H9 (cell line): ENCODE measurements around the gene SAC3D1. TPM values are rescaled to one million over a fixed set of nuclear protein-coding genes. Genes with fewer than 3 reads are reported as not detected.

Source experiments
- DNase-seq: peaks from one replicate; pipeline ENCODE4 v3.0.0-alpha.2; 2017
- H2AFZ ChIP-seq: one replicate; pipeline ENCODE4 v1.6.1; 2013; ENCODE audit warnings: mild to moderate bottlenecking, low read length, control low read depth, moderate library complexity
- H2AK5ac ChIP-seq: 2 replicates; pipeline ENCODE4 v1.6.1; 2013; ENCODE audit warnings: low read length, control low read depth, mixed read lengths; ENCODE audit not compliant: insufficient read length
- H2BK120ac ChIP-seq: one replicate; pipeline ENCODE4 v1.6.1; 2013; ENCODE audit warnings: low read depth, mild to moderate bottlenecking, low read length, control low read depth, inconsistent platforms; ENCODE audit not compliant: poor library complexity, severe bottlenecking
- H2BK12ac ChIP-seq: 2 replicates; pipeline ENCODE4 v1.6.1; 2013; ENCODE audit warnings: low read length, control low read depth, mixed read lengths, low read depth; ENCODE audit not compliant: insufficient read length
- H2BK15ac ChIP-seq: 2 replicates; pipeline ENCODE4 v1.6.1; 2013; ENCODE audit warnings: low read depth, low read length, control low read depth
- H2BK20ac ChIP-seq: one replicate; pipeline ENCODE4 v1.6.1; 2013; ENCODE audit warnings: low read depth, mild to moderate bottlenecking, low read length, control low read depth, inconsistent platforms; ENCODE audit not compliant: poor library complexity, severe bottlenecking
- H2BK5ac ChIP-seq: 2 replicates; pipeline ENCODE4 v1.6.1; 2013; ENCODE audit warnings: low read length, control low read depth, mixed read lengths; ENCODE audit not compliant: insufficient read length
- H3K14ac ChIP-seq: 2 replicates; pipeline ENCODE4 v1.6.1; 2013; ENCODE audit warnings: low read length, control low read depth; ENCODE audit not compliant: insufficient read depth
- H3K18ac ChIP-seq: 2 replicates; pipeline ENCODE4 v1.6.1; 2013; ENCODE audit warnings: low read depth, mild to moderate bottlenecking, mixed read lengths, low read length, control low read depth; ENCODE audit not compliant: insufficient read length
- H3K23ac ChIP-seq: 2 replicates; pipeline ENCODE4 v1.6.1; 2013; ENCODE audit warnings: low read length, control low read depth, mixed read lengths, low read depth; ENCODE audit not compliant: insufficient read length
- H3K23me2 ChIP-seq: 2 replicates; pipeline ENCODE4 v1.6.1; 2013; ENCODE audit warnings: low read depth, mild to moderate bottlenecking, mixed read lengths, low read length, control low read depth; ENCODE audit not compliant: insufficient read length, poor library complexity, severe bottlenecking
- H3K27ac ChIP-seq: 2 replicates; pipeline ENCODE4 v1.5.1; 2013; ENCODE audit warnings: low read length, control low read depth, mixed read lengths, low read depth; ENCODE audit not compliant: insufficient read length
- H3K27me3 ChIP-seq: 2 replicates; pipeline ENCODE4 v1.6.1; 2013; ENCODE audit warnings: low read length, control low read depth, inconsistent platforms; ENCODE audit not compliant: insufficient read depth
- H3K4ac ChIP-seq: 2 replicates; pipeline ENCODE4 v1.6.1; 2013; ENCODE audit warnings: low read depth, mild to moderate bottlenecking, control low read depth, inconsistent platforms, low read length, moderate library complexity
- H3K4me1 ChIP-seq: 2 replicates; pipeline ENCODE4 v1.6.1; 2013; ENCODE audit warnings: low read length, control low read depth, inconsistent platforms; ENCODE audit not compliant: insufficient read depth
- H3K4me2 ChIP-seq: 2 replicates; pipeline ENCODE4 v1.6.1; 2013; ENCODE audit warnings: low read length, control low read depth, mixed read lengths; ENCODE audit not compliant: insufficient read length, insufficient read depth
- H3K56ac ChIP-seq: 2 replicates; pipeline ENCODE4 v1.6.1; 2013; ENCODE audit warnings: low read depth, mild to moderate bottlenecking, mixed read lengths, low read length, control low read depth; ENCODE audit not compliant: insufficient read length
- H3K79me1 ChIP-seq: 2 replicates; pipeline ENCODE4 v1.6.1; 2013; ENCODE audit warnings: low read depth, mild to moderate bottlenecking, moderate library complexity, low read length, control low read depth, inconsistent platforms; ENCODE audit not compliant: insufficient read depth, poor library complexity, severe bottlenecking
- H3K79me2 ChIP-seq: 2 replicates; pipeline ENCODE4 v1.6.1; 2013; ENCODE audit warnings: low read length, control low read depth, inconsistent platforms; ENCODE audit not compliant: insufficient read depth
- H3K9ac ChIP-seq: 2 replicates; pipeline ENCODE4 v1.6.1; 2013; ENCODE audit warnings: low read length, control low read depth, mixed read lengths; ENCODE audit not compliant: insufficient read length; ENCODE audit errors: extremely low read depth
- H3K9me3 ChIP-seq: one replicate; pipeline ENCODE4 v1.6.1; 2013; ENCODE audit warnings: low read depth, low read length, inconsistent platforms; ENCODE audit not compliant: control insufficient read depth
- H3T11ph ChIP-seq: one replicate; pipeline ENCODE4 v1.6.1; 2013; ENCODE audit warnings: mild to moderate bottlenecking, low read length, control low read depth, inconsistent platforms
- H4K20me1 ChIP-seq: one replicate; pipeline ENCODE4 v1.6.1; 2013; ENCODE audit not compliant: control insufficient read depth, insufficient read length, insufficient read depth
- H4K5ac ChIP-seq: 2 replicates; pipeline ENCODE4 v1.6.1; 2013; ENCODE audit warnings: low read depth, mild to moderate bottlenecking, mixed read lengths, low read length, control low read depth; ENCODE audit not compliant: insufficient read length
- H4K8ac ChIP-seq: replicated peaks from 2 replicates; pipeline ENCODE4 v1.6.1; 2013; ENCODE audit warnings: low read length, control low read depth, mixed read lengths, low read depth; ENCODE audit not compliant: insufficient read length
- H4K91ac ChIP-seq: 2 replicates; pipeline ENCODE4 v1.6.1; 2013; ENCODE audit warnings: low read depth, mild to moderate bottlenecking, moderate library complexity, mixed read lengths, low read length, control low read depth; ENCODE audit not compliant: insufficient read length
- H3K27ac Mint-ChIP-seq, 3 experiments: 2 replicates in 2 of 3; 3 replicates in 1 of 3; pipeline ENCODE4 v1.8.0; 2020 to 2021; ENCODE audit warnings: mixed read lengths in 3 of 3, mild to moderate bottlenecking in 1 of 3, moderate library complexity in 1 of 3
- H3K27me3 Mint-ChIP-seq: 2 replicates; pipeline ENCODE4 v1.8.0; 2021; ENCODE audit warnings: low read depth, mild to moderate bottlenecking, moderate library complexity, mixed read lengths
- H3K36me3 Mint-ChIP-seq, 3 experiments: 2 replicates in 2 of 3; 3 replicates in 1 of 3; pipeline ENCODE4 v1.8.0; 2020 to 2021; ENCODE audit warnings: low read depth in 3 of 3, mixed read lengths in 3 of 3; ENCODE audit not compliant: insufficient read depth in 1 of 3
- H3K4me1 Mint-ChIP-seq, 2 experiments: 2 replicates each; pipeline ENCODE4 v1.8.0; 2020; ENCODE audit warnings: mixed read lengths in 2 of 2
- H3K4me3 Mint-ChIP-seq, 2 experiments: 2 replicates in 1 of 2; 3 replicates in 1 of 2; pipeline ENCODE4 v1.8.0; 2020 to 2021; ENCODE audit warnings: mild to moderate bottlenecking in 2 of 2, mixed read lengths in 2 of 2, moderate library complexity in 1 of 2
- H3K9me3 Mint-ChIP-seq, 2 experiments: 2 replicates in 1 of 2; 3 replicates in 1 of 2; pipeline ENCODE4 v1.8.0; 2020; ENCODE audit warnings: mild to moderate bottlenecking in 2 of 2, mixed read lengths in 2 of 2, moderate library complexity in 1 of 2
- WGBS: extraction: QIAGEN DNeasy Blood & Tissue Kit; methylation state at CpG from one replicate; pipeline ENCODE4 v1.1.7; 2013; ENCODE audit warnings: missing lambda C conversion rate, low lambda C conversion rate, mixed read lengths; ENCODE audit not compliant: insufficient read length; ENCODE audit errors: extremely low coverage; 5-methylcytosine and 5-hydroxymethylcytosine counted together
- total RNA-seq: library from RNA; stranded (reverse); gene quantifications from 2 replicates; pipeline ENCODE4 v1.2.1, GENCODE V29; 2021
- TF ChIP-seq, protein P1 (sequence below): fragments of 200-600 bp; sonication (generic); conservative IDR thresholded peaks from 3 replicates; pipeline ENCODE4 v1.8.0; 2021; ENCODE audit warnings: antibody characterized with exemption, mild to moderate bottlenecking

SAC3D1 gene
- total RNA-seq, 1 experiment from 2014 or later: 20.7 TPM

- Histone ChIP-seq H3K4me1 (peaks cover 6% of the 10 kb centered on the region; the same call in 1 of the 2 replicates), H3K56ac (no peak overlapping the region), H2BK20ac (no peak overlapping the region), H2AK5ac (no peak overlapping the region), H3K4me2 (no peak overlapping the region), H2BK15ac (no peak overlapping the region), H3K79me2 (no peaks in the 10 kb centered on the region), H3K79me1 (no peaks in the 10 kb centered on the region), H3K14ac (peak overlapping the region; percentile 72; the same call in 1 of the 2 replicates), H2AFZ (no peak overlapping the region), H4K8ac (no peak overlapping the region), H3K23ac (no peak overlapping the region), H4K20me1 (no peaks in the 10 kb centered on the region), H3K27ac (no peak overlapping the region), H4K5ac (no peak overlapping the region), H3K23me2 (no peaks in the 10 kb centered on the region), H2BK120ac (no peak overlapping the region), H3K9ac (no peak overlapping the region), H3K18ac (peak overlapping the region; percentile 69), H3K4ac (no peak overlapping the region), H2BK12ac (peak overlapping the region; percentile 1), H2BK5ac (no peak overlapping the region), H3K27me3 (no peaks in the 10 kb centered on the region), H3K9me3 (no peaks in the 10 kb centered on the region), H4K91ac (peak overlapping the region; percentile 86), H3T11ph (no peak overlapping the region)
- Mint-ChIP-seq H3K27me3 (no peaks in the 10 kb centered on the region), H3K4me3 (peak overlapping the region; percentile 30 to 68), H3K36me3 (no peaks in the 10 kb centered on the region), H3K9me3 (no peaks in the 10 kb centered on the region), H3K27ac (peak overlapping the region; percentile 77 to 98 (median 92)), H3K4me1 (peaks cover 21 to 31% of the 10 kb centered on the region in 2 experiments)
- WGBS: no CpG with 5 or more reads among the region's 11 CpGs
- no peak for DNase-seq
- TF ChIP-seq, protein P1, sequence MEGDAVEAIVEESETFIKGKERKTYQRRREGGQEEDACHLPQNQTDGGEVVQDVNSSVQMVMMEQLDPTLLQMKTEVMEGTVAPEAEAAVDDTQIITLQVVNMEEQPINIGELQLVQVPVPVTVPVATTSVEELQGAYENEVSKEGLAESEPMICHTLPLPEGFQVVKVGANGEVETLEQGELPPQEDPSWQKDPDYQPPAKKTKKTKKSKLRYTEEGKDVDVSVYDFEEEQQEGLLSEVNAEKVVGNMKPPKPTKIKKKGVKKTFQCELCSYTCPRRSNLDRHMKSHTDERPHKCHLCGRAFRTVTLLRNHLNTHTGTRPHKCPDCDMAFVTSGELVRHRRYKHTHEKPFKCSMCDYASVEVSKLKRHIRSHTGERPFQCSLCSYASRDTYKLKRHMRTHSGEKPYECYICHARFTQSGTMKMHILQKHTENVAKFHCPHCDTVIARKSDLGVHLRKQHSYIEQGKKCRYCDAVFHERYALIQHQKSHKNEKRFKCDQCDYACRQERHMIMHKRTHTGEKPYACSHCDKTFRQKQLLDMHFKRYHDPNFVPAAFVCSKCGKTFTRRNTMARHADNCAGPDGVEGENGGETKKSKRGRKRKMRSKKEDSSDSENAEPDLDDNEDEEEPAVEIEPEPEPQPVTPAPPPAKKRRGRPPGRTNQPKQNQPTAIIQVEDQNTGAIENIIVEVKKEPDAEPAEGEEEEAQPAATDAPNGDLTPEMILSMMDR: no peak
Measured at GRCh38 chr11:65066315-65066714, 25.3 kb downstream of the SAC3D1 start.
